H1 (cell line): ENCODE data around the gene DNAI1. TPM values are rescaled to one million over a fixed set of nuclear protein-coding genes. Genes with fewer than 3 reads are reported as not detected.

Experiments
- BACH1 ChIP-seq: IDR thresholded peaks from 2 replicates; pipeline ENCODE4 v1.6.1; 2012; ENCODE audit warnings: low read length, improper control_type of control experiment
- BCL11A ChIP-seq, 2 experiments: IDR thresholded peaks; one replicate each; pipeline ENCODE4 v1.6.1; 2011; ENCODE audit warnings: low read depth in 2 of 2, low read length in 2 of 2, mild to moderate bottlenecking in 2 of 2
- BRCA1 ChIP-seq: IDR thresholded peaks from 2 replicates; pipeline ENCODE4 v1.6.1; 2012; ENCODE audit warnings: low read depth, low read length, improper control_type of control experiment
- FOSL1 ChIP-seq: IDR thresholded peaks from 2 replicates; pipeline ENCODE4 v1.6.1; 2011; ENCODE audit warnings: mild to moderate bottlenecking, low read depth, low read length, moderate library complexity; ENCODE audit not compliant: insufficient read depth
- JUND ChIP-seq: IDR thresholded peaks from 2 replicates; pipeline ENCODE4 v1.6.1; 2011; ENCODE audit warnings: mild to moderate bottlenecking, improper control_type of control experiment, low read length
- POU5F1 ChIP-seq: IDR thresholded peaks from 2 replicates; pipeline ENCODE4 v1.6.1; 2011; ENCODE audit warnings: low read depth, mild to moderate bottlenecking, low read length, moderate library complexity
- RBBP5 ChIP-seq: IDR thresholded peaks from 2 replicates; pipeline ENCODE4 v1.7.1; 2012; ENCODE audit warnings: low read depth, mild to moderate bottlenecking, inconsistent platforms, low read length, moderate library complexity, borderline replicate concordance
- SP4 ChIP-seq: IDR thresholded peaks from 2 replicates; pipeline ENCODE4 v1.6.1; 2012; ENCODE audit warnings: low read length, inconsistent platforms
- TAF1 ChIP-seq: IDR thresholded peaks from 2 replicates; pipeline ENCODE4 v1.6.1; 2011; ENCODE audit warnings: mild to moderate bottlenecking, low read depth, low read length
- polyA plus RNA-seq, 7 experiments: library from polyadenylated mRNA; depleted of rRNA in 3 of 7; stranded (reverse) in 5 of 7; unstranded in 2 of 7; fragments of >200 nt in 5 of 7; fragments of 200-250 nt in 2 of 7; gene quantifications; 1 replicate in 5 of 7; 2 replicates in 1 of 7; 4 replicates in 1 of 7; pipeline versions ENCODE4 v1.2.1 to v1.2.3, GENCODE V29; 2011 to 2013; ENCODE audit warnings: missing spikeins in 2 of 7, mixed read lengths in 2 of 7
- total RNA-seq: library from RNA; stranded (reverse); fragmentation: NEBNext Ultra II Directional; extraction: Animal tissue kit (Norgen Biotek cat#: 25700); gene quantifications from 2 replicates; pipeline ENCODE4 v1.2.1, GENCODE V29; 2021
- TF ChIP-seq, protein P1 (sequence below): fragments of 300-600 bp; sonication (generic); IDR thresholded peaks from 2 replicates; pipeline ENCODE4 v1.7.1; 2012; ENCODE audit warnings: low read length, moderate library complexity, mild to moderate bottlenecking, inconsistent platforms; ENCODE audit not compliant: insufficient replicate concordance
- TF ChIP-seq, protein P2 (sequence below): IDR thresholded peaks from 2 replicates; pipeline ENCODE4 v1.6.1; 2012; ENCODE audit warnings: inconsistent platforms

DNAI1 gene
- total and polyA plus RNA-seq, 2 of the 8 experiments (the other 6 are each of a cell fraction or from before 2014, with no cell fraction given), result 0.37 to 0.54 TPM

DNA sequence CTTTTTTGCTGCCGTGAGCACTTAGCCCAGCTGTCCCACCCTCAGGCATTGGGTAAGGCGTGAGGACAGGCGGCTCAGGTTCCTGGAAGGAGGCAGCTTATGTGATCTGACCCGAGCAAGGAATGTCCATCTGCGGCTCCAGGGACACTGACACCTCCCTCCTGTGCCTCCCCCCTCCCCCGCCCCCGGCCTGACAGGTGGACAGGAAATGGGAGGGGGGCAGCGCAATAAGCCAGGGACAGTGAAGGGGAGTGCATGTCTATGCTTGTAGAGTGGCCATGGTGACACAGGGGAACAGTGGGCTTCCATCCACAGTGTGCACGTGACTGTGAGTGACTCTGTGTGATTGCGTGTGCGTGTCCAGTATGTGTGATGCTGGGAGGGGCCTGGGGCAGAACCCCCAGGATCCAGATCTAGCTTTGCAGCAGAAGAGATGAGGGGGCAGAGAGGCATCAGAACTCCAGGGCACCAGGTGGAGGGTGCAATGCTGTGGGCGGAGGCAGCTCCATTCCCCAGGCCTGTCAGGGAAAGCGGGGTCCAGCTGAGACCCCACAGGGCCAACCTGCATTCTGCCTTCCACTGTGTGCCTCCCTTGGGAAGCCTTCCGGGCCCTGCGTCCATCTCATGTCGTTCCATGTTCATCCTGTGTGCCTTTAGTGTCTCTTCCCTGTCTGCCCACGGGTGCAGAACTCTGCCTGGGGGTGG lies 100.5 kb downstream of the DNAI1 start (continued):
- TF ChIP-seq, protein P1, sequence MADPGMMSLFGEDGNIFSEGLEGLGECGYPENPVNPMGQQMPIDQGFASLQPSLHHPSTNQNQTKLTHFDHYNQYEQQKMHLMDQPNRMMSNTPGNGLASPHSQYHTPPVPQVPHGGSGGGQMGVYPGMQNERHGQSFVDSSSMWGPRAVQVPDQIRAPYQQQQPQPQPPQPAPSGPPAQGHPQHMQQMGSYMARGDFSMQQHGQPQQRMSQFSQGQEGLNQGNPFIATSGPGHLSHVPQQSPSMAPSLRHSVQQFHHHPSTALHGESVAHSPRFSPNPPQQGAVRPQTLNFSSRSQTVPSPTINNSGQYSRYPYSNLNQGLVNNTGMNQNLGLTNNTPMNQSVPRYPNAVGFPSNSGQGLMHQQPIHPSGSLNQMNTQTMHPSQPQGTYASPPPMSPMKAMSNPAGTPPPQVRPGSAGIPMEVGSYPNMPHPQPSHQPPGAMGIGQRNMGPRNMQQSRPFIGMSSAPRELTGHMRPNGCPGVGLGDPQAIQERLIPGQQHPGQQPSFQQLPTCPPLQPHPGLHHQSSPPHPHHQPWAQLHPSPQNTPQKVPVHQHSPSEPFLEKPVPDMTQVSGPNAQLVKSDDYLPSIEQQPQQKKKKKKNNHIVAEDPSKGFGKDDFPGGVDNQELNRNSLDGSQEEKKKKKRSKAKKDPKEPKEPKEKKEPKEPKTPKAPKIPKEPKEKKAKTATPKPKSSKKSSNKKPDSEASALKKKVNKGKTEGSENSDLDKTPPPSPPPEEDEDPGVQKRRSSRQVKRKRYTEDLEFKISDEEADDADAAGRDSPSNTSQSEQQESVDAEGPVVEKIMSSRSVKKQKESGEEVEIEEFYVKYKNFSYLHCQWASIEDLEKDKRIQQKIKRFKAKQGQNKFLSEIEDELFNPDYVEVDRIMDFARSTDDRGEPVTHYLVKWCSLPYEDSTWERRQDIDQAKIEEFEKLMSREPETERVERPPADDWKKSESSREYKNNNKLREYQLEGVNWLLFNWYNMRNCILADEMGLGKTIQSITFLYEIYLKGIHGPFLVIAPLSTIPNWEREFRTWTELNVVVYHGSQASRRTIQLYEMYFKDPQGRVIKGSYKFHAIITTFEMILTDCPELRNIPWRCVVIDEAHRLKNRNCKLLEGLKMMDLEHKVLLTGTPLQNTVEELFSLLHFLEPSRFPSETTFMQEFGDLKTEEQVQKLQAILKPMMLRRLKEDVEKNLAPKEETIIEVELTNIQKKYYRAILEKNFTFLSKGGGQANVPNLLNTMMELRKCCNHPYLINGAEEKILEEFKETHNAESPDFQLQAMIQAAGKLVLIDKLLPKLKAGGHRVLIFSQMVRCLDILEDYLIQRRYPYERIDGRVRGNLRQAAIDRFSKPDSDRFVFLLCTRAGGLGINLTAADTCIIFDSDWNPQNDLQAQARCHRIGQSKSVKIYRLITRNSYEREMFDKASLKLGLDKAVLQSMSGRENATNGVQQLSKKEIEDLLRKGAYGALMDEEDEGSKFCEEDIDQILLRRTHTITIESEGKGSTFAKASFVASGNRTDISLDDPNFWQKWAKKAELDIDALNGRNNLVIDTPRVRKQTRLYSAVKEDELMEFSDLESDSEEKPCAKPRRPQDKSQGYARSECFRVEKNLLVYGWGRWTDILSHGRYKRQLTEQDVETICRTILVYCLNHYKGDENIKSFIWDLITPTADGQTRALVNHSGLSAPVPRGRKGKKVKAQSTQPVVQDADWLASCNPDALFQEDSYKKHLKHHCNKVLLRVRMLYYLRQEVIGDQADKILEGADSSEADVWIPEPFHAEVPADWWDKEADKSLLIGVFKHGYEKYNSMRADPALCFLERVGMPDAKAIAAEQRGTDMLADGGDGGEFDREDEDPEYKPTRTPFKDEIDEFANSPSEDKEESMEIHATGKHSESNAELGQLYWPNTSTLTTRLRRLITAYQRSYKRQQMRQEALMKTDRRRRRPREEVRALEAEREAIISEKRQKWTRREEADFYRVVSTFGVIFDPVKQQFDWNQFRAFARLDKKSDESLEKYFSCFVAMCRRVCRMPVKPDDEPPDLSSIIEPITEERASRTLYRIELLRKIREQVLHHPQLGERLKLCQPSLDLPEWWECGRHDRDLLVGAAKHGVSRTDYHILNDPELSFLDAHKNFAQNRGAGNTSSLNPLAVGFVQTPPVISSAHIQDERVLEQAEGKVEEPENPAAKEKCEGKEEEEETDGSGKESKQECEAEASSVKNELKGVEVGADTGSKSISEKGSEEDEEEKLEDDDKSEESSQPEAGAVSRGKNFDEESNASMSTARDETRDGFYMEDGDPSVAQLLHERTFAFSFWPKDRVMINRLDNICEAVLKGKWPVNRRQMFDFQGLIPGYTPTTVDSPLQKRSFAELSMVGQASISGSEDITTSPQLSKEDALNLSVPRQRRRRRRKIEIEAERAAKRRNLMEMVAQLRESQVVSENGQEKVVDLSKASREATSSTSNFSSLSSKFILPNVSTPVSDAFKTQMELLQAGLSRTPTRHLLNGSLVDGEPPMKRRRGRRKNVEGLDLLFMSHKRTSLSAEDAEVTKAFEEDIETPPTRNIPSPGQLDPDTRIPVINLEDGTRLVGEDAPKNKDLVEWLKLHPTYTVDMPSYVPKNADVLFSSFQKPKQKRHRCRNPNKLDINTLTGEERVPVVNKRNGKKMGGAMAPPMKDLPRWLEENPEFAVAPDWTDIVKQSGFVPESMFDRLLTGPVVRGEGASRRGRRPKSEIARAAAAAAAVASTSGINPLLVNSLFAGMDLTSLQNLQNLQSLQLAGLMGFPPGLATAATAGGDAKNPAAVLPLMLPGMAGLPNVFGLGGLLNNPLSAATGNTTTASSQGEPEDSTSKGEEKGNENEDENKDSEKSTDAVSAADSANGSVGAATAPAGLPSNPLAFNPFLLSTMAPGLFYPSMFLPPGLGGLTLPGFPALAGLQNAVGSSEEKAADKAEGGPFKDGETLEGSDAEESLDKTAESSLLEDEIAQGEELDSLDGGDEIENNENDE, result no peak
- TF ChIP-seq JUND (no peak), SP4 (no peak), BCL11A (IDR thresholded peaks at IDR 0.05; ENCODE audit: low read depth in 2 of 2, low read length in 2 of 2) (no peak), TAF1 (no peak), FOSL1 (no peak), POU5F1 (no peak), BACH1 (no peak), RBBP5 (no peak), BRCA1 (no peak)
- TF ChIP-seq, protein P2, sequence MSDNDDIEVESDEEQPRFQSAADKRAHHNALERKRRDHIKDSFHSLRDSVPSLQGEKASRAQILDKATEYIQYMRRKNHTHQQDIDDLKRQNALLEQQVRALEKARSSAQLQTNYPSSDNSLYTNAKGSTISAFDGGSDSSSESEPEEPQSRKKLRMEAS, result no peak
